GM13977 (cell line): Measurements from ENCODE around the gene NEK6.
A peak's percentile ranks its signal among the peaks of the same experiment; 100 is the strongest.

Experiments
- DNase-seq: peaks from one replicate; pipeline ENCODE4 v3.0.0; 2012; ENCODE audit warnings: low spot score
- in situ Hi-C: fragments of 300-500 bp; cut with MboI; formaldehyde crosslinking; loops from one replicate; pipeline ENCODE4 v1.12.0; 2022; ENCODE audit warnings: low sequenced_read_pairs, low pct_unique_long_range_greater_than_20kb, mixed read lengths, inconsistent platforms; ENCODE audit not compliant: unreplicated experiment
- TF ChIP-seq, protein P1 (sequence below): IDR thresholded peaks from 2 replicates; pipeline ENCODE4 v1.5.1; 2012; ENCODE audit warnings: mild to moderate bottlenecking, control low read depth; ENCODE audit not compliant: insufficient read depth; ENCODE audit errors: extremely low read depth, missing control alignments

NEK6 gene

DNA sequence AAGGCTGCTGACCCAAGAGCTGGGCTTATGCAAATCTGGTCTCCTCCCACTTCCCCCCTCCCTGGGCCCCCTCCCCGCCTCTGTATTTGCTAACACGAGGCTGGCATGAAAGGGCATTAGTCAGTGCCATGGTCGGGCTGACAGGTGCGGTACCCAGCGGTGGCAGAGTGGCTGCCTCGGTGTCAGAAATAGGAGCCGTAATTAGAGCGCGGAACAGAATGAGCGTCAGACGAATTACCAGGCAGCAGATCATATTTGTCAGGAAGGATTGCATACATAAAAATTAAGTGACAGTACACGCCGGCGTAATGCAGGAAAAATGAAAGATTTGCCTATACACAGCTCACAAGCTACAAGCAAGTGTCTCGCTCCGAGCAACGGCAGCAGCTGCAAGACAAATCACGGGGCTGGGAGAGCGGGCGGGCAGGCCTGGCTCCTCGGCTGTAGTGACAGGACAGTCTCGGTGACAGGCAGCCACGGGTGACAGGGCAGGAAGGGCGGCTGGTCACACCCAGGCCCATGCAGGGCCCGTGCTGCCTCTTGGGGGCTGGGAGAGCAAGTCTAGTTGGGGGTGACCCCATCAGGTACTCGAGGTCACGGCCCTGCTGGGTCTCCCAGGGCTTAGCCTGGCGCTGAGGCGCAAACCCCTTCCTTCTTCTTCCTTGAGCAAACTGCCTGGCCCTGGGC is 72.4 kb downstream of the NEK6 start:
- no peak for DNase-seq
- TF ChIP-seq, protein P1, sequence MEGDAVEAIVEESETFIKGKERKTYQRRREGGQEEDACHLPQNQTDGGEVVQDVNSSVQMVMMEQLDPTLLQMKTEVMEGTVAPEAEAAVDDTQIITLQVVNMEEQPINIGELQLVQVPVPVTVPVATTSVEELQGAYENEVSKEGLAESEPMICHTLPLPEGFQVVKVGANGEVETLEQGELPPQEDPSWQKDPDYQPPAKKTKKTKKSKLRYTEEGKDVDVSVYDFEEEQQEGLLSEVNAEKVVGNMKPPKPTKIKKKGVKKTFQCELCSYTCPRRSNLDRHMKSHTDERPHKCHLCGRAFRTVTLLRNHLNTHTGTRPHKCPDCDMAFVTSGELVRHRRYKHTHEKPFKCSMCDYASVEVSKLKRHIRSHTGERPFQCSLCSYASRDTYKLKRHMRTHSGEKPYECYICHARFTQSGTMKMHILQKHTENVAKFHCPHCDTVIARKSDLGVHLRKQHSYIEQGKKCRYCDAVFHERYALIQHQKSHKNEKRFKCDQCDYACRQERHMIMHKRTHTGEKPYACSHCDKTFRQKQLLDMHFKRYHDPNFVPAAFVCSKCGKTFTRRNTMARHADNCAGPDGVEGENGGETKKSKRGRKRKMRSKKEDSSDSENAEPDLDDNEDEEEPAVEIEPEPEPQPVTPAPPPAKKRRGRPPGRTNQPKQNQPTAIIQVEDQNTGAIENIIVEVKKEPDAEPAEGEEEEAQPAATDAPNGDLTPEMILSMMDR = no peak
- in situ Hi-C loops = no loop called here

DNA sequence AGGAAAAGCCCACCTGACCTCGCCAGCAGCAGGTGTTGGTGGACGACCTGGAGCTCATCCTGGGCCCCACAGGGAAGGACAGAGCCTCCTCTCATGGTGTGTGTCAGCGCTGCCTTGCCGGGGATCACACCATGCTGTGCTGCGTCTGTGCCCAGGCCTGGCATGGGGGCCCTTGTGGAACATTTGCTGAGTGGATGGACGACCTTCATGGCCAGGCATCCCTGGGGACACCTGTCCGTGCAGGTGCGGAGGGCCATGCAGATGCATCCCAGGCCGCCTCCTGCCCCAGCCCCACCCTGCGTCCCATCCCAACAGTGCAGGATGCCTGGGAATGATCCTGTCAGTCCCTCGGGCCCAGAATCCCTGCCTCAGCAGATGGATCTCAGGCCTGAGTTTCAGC is 73.8 kb downstream of the NEK6 start:
- TF ChIP-seq, protein P1 = no peak
- in situ Hi-C loops = no loop called here
- no peak for DNase-seq

GRCh38 chr9:124332361-124333202 is 74.8 kb downstream of the NEK6 start:
- in situ Hi-C loops = no loop called here
- TF ChIP-seq, protein P1 = no peak
- DNase-seq = no peak

GRCh38 chr9:124333203-124333579 is 75.4 kb downstream of the NEK6 start:
- no peak for DNase-seq
- in situ Hi-C loops = no loop called here
- TF ChIP-seq, protein P1 = no peak

DNA sequence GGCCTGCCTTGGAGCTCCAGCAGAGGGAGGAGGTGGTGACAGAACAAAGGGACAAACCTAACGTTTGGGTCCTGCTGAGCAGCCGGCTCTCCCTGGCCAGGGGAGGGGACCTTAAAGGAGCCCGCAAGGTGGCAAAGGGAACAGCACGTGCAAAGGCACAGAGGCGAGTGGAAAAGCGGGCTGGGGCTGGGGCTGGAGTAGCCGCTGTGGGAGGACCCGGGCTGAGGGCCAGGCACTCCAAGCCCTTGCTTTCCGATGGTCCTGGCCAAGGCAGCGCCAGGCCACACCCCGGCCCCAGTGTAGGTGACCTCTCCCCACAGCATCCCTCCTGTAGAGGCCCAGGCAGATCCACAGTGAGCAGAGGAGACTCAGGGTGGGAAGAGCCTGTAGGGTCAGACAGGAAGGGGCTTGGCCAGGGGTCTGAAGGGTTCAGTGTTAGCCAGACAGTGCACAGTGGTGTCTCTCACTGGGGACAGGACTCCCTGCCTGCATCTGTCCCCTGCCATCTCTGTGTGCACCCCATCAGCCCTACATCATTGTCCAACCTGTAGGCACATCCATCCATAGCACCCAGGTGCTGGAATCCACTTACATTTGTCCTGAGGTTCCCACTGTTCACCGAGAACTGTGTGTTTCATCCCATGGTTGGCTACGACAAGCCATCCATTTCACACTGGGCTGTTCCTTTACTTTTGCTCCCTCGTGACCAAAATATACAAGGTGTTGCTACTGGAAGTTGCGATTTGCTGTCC is 77.0 kb downstream of the NEK6 start:
- DNase-seq = peak; percentile 25
- in situ Hi-C loops = no loop called here
- TF ChIP-seq, protein P1 = no peak

DNA sequence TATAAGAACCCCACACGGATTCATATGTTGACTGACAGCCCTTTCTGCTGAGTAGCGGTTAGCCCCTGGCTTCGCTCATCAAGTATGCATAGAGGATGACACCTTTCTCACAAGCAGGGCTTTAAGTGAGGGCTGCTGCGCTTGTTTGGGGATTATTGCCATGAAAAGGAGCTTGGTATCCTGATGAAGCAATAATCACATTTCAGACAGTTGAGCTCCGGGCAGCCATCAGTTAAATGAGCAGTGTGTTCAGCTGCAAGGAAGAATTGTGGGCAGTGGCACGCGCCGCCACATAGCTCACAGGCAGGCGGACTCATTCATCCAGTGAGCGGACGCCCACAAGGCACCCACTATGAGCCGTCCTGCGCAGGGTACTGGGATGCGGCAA is 77.6 kb downstream of the NEK6 start:
- TF ChIP-seq, protein P1 = no peak
- in situ Hi-C loops = no loop called here
- no peak for DNase-seq
